Effector memory CD4-positive, alpha-beta T cell (primary cell): ENCODE data around the gene RNF213.

Experiments used
- DNase-seq, 3 donors: peaks; one replicate each; pipeline ENCODE4 v3.0.0-alpha.2; 2020
- H3K27ac ChIP-seq: 2 replicates; pipeline ENCODE4 v1.7.0; 2013; ENCODE audit warnings: mild to moderate bottlenecking, low read length, moderate library complexity; ENCODE audit not compliant: insufficient read depth, poor library complexity, severe bottlenecking
- H3K27me3 ChIP-seq: replicated peaks from 2 replicates; pipeline ENCODE4 v1.7.0; 2013; ENCODE audit warnings: mild to moderate bottlenecking, low read length; ENCODE audit not compliant: insufficient read depth, control insufficient read depth, poor library complexity, severe bottlenecking
- H3K36me3 ChIP-seq: 2 replicates; pipeline ENCODE4 v1.7.0; 2013; ENCODE audit warnings: mild to moderate bottlenecking, low read length, moderate library complexity; ENCODE audit not compliant: control insufficient read depth, insufficient read depth
- H3K4me1 ChIP-seq: 2 replicates; pipeline ENCODE4 v1.7.0; 2013; ENCODE audit warnings: low read length, mild to moderate bottlenecking; ENCODE audit not compliant: control insufficient read depth, insufficient read depth, poor library complexity, severe bottlenecking
- H3K4me3 ChIP-seq: 2 replicates; pipeline ENCODE4 v1.7.0; 2013; ENCODE audit warnings: low read length, low read depth, mild to moderate bottlenecking; ENCODE audit not compliant: insufficient read depth, poor library complexity, severe bottlenecking
- H3K9me3 ChIP-seq: 2 replicates; pipeline ENCODE4 v1.7.0; 2013; ENCODE audit warnings: mild to moderate bottlenecking, low read length, moderate library complexity; ENCODE audit not compliant: control insufficient read depth

Gene RNF213

DNA sequence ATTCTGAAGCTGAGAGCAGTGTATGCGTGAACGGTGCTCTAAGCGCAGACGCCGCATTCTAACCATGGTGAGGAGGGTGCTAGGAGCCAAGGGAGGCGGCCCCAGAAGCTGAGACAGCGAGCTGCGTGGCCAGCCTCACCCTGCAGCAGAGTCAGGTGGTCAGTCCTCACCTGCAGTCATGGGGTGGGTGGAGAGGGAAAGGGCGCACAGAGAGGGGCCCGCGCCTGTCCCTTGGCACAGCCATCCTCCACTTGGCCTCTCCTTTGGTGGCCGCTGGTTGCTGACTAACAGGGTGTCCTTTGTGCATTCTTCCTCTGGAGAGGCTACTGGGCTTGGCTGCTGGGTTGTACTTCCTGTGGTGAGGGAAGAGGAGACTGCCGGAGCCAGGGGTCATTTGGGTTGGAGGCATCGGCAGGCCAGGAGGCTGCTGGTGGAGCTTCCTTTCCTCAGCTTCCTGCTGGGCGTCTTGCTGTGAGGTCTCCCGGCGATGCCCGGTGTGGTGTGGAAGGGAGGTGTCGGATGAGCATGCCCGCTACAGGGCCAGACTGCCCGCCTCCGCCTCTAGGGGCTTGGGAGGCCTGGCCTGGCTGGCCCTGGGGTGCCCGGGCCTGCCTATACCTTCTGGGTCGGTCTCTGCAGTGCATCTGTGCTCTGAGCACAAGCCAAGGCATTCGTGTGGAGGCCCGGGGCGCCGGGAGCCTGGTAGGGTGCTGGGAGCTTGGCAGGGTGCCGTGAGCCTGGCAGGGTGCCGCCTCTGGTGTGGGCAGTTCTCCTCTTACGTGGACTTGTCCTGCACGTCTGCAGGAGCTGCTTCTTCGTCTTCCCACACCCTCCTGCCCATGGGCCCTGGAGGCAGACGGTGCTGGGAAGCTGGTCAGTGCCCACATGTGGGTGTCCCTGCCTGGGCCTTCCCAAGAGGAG, 17.4 kb downstream of the RNF213 start:
- DNase-seq, result no peak
- Histone ChIP-seq H3K4me1 (peaks cover 11% of the 10 kb centered on the region), H3K27me3 (no peaks in the 10 kb centered on the region), H3K9me3 (no peaks in the 10 kb centered on the region), H3K36me3 (peaks cover 56% of the 10 kb centered on the region), H3K27ac (peak overlapping the region; percentile 18), H3K4me3 (no peak overlapping the region)

DNA sequence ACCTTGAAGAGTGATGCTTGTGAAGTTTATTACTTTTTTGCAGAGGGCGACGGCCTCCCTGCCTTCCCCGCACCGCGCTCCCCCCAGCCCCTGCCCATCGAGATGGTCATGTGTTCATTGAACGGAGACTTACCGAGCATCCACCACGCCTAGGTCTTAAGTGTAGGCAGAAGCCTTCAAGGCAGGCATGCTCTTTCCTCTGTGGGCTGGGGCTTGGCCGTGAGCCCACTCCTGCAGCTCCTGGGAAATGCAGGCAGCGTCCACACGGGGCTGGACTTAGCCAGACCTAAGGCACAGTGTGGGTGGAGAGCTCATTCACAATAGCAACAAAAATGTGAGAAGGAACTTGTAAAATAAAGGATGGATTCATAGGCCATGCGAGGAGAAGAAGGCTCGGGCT, 19.2 kb downstream of the RNF213 start:
- Histone ChIP-seq H3K27ac (no peak overlapping the region), H3K4me3 (no peak overlapping the region), H3K4me1 (no peaks in the 10 kb centered on the region), H3K36me3 (peaks cover 47% of the 10 kb centered on the region), H3K27me3 (no peaks in the 10 kb centered on the region), H3K9me3 (no peaks in the 10 kb centered on the region)
- DNase-seq, result no peak

DNA sequence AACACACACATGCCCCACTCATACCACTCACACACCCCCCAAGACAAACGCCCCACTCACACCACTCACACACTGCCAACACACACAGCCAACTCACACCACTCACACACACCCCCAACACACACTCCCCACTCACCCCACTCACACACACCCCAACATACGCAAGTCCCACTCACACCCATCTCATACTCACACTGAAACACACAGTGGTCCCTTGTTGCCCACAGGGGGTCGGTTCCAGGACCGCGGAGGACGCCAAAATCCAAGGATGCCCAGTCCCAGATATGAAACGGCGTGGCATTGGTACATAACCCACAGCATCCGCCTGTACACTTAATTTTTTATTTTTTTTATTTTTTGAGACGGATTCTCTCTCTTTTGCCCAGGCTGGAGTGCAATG, 20.9 kb downstream of the RNF213 start:
- Histone ChIP-seq H3K36me3 (peaks cover 46% of the 10 kb centered on the region), H3K9me3 (no peaks in the 10 kb centered on the region), H3K4me1 (no peaks in the 10 kb centered on the region), H3K27ac (no peak overlapping the region), H3K4me3 (no peak overlapping the region), H3K27me3 (no peaks in the 10 kb centered on the region)
- DNase-seq, result no peak

DNA sequence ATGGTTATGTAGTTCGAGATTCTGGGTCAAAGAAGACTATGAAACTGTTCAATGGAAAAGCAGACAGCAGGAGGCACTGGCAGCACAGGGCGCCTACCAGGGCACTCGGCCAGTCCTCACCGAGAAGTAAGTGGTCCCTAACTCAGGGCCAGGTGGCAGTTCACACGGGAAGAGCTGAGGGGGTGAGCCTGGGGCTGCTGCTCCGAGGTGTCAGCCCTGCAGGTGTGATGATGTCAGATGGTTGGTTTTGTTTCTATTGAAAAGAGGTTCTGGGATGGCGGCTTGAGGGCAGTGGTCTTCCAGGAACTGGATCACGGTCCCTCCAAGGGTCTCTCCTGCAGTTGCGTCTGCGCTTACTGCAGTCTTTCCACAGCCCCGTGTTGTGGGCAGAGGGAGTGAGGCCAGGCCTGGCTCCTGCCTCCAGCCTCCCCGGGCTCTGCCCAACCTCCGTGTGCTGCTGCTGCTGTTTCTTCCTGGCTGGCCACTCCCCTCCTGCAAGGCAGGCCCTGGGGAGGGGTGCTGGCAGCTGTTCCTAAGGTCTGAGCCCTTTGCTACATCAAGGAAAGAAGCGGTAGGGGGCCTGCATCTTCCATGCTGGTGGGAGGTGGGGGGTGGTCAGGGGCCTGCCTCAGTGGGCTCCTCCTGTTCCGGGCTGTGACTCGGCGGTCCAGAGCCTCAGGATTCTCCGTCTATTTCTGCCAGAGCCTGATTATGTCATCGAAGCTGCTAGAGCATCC, 22.6 kb downstream of the RNF213 start:
- H3K9me3 ChIP-seq, result no peaks in the 10 kb centered on the region
- H3K36me3 ChIP-seq, result peaks cover 49% of the 10 kb centered on the region
- no peaks in the 10 kb centered on the region for H3K27me3 ChIP-seq
- H3K4me3 ChIP-seq, result no peak overlapping the region
- H3K27ac ChIP-seq, result peak overlapping the region; percentile 6
- DNase-seq, result no peak
- H3K4me1 ChIP-seq, result no peaks in the 10 kb centered on the region

DNA sequence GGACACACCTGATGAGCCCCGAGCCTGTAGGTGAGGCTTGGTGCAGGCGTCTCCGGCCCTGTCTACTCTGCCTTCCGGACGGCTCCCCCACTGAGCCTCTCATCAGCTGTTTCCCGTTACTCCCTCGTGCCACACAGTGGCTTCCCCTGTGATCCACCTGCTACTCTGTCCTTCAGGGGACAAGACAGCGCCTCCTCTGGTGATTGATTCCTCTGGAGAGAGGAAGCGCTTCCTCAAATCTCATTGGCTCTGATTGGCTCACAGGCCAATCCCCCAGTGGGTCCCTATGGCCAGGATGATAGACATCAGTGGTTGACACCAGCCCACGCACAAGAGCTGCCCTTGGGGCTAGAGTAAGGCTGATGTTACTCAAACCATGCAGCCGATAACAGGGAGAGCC, 24.0 kb downstream of the RNF213 start:
- Histone ChIP-seq H3K36me3 (peaks cover 53% of the 10 kb centered on the region), H3K4me1 (no peaks in the 10 kb centered on the region), H3K27ac (no peak overlapping the region), H3K9me3 (no peaks in the 10 kb centered on the region), H3K4me3 (no peak overlapping the region), H3K27me3 (no peaks in the 10 kb centered on the region)
- DNase-seq, result no peak

DNA sequence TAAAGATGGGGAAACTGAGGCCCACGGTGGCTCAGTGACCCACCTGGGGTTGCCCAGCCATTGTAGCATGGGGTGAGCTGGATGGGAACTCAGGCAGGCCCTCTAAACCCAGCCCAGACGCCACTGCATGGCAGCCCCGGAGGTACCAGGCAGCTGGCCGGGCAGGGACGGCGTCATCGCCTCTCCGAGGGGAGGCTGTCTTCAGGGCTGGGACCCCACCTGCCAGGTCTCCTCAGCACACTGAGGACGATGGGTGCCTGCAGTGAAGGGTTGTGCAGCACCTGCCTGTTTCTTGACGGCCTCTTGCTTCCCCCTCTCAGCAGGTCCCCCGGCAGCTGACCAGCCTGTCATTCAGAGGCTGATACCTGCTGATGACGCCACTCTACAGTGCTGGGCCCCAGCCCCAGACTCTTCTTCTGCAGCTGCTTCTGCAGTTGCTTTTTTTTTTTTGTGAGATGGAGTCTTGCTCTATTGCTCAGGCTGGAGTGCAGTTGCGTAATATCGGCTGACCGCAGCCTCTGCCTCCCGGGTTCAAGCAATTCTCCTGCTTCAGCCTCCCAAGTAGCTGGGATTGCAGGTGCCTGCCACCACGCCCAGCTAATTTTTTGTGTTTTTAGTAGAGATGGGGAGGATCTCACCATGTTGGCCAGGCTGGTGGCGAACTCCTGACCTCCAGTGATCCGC, 24.7 kb downstream of the RNF213 start:
- no peaks in the 10 kb centered on the region for H3K4me1 ChIP-seq
- H3K27me3 ChIP-seq, result no peaks in the 10 kb centered on the region
- peak overlapping the region; percentile 14 for H3K27ac ChIP-seq
- no peaks in the 10 kb centered on the region for H3K9me3 ChIP-seq
- H3K36me3 ChIP-seq, result peaks cover 54% of the 10 kb centered on the region
- H3K4me3 ChIP-seq, result no peak overlapping the region
- no peak for DNase-seq

DNA sequence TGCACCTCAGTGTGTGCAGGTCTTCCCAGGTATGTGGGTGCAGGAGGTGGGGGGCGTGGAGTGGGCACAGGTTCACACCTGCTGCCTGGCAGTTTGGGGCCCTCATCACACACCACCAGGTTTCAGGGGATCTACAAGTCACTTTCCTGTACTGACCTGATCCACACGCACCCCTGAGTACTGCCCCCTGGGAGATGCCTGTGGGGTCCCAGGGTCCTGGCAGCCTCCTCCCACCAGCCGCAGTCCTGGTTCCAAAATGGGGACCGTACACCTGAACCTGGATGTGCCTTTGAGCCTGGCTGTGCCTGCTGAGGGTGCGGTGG, 25.9 kb downstream of the RNF213 start:
- H3K27me3 ChIP-seq, result no peaks in the 10 kb centered on the region
- no peaks in the 10 kb centered on the region for H3K4me1 ChIP-seq
- DNase-seq, result no peak
- H3K4me3 ChIP-seq, result no peak overlapping the region
- peaks cover 54% of the 10 kb centered on the region for H3K36me3 ChIP-seq
- no peak overlapping the region for H3K27ac ChIP-seq
- no peaks in the 10 kb centered on the region for H3K9me3 ChIP-seq

DNA sequence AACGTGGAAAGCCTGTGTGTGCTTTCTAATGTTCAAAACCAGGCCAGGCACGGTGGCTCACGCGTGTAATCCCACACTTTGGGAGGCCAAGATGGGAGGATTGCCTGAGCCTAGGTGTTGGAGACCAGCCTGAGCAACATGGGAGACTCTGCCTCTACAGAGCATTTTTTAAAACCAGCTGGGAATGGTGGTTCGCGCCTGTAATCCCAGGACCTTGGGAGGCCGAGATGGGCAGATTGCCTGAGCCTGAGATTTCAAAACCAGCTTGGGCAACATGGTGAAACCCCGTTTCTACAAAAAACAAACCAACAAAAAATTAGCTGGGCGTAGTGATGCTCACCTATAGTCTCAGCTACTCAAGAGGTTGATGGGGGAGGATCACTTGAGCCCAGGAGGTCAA, 26.4 kb downstream of the RNF213 start:
- no peaks in the 10 kb centered on the region for H3K4me1 ChIP-seq
- no peaks in the 10 kb centered on the region for H3K9me3 ChIP-seq
- H3K27ac ChIP-seq, result no peak overlapping the region
- H3K4me3 ChIP-seq, result no peak overlapping the region
- no peak for DNase-seq
- H3K36me3 ChIP-seq, result peaks cover 58% of the 10 kb centered on the region
- no peaks in the 10 kb centered on the region for H3K27me3 ChIP-seq

DNA sequence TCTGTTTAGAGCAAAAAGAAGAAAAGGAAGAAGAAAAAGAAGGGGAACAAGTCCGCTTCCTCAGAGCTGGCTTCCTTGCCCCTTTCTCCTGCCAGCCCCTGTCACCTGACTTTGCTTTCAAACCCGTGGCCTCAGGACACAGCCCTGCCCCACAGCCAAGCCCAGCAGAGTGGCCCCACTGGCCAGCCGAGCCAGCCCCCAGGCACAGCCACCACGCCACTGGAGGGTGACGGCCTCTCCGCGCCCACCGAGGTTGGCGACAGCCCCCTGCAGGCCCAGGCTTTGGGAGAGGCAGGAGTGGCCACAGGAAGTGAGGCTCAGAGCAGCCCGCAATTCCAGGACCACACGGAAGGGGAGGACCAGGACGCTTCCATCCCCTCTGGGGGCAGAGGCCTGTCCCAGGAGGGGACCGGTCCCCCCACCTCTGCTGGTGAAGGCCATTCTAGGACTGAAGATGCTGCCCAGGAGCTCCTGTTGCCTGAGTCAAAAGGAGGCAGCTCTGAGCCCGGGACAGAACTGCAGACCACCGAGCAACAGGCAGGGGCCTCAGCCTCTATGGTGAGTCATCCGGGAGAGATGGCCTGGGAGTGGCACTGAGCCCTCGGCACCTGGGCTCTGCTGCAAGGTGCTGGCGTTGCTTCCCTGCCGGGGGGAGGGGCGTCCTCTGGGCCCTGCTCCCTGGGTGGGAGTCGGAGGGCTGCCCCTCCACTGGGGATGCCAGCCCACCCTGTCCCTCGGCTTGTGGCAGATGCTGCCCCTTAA, 27.3 kb downstream of the RNF213 start:
- no peak overlapping the region for H3K27ac ChIP-seq
- H3K4me3 ChIP-seq, result no peak overlapping the region
- no peaks in the 10 kb centered on the region for H3K4me1 ChIP-seq
- DNase-seq, result no peak
- H3K27me3 ChIP-seq, result no peaks in the 10 kb centered on the region
- H3K9me3 ChIP-seq, result no peaks in the 10 kb centered on the region
- peaks cover 68% of the 10 kb centered on the region for H3K36me3 ChIP-seq
